Measurements from ENCODE around the gene TCEAL1. TPM values are rescaled to one million over a fixed set of nuclear protein-coding genes. Genes with fewer than 3 reads are reported as not detected.
A peak's percentile ranks its signal among the peaks of the same experiment; 100 is the strongest.

Gene TCEAL1
- polyA plus RNA-seq, 1 donor (not counting 4 experiments of a cell fraction or from before 2014, with no cell fraction given): 21.5 TPM

DNA sequence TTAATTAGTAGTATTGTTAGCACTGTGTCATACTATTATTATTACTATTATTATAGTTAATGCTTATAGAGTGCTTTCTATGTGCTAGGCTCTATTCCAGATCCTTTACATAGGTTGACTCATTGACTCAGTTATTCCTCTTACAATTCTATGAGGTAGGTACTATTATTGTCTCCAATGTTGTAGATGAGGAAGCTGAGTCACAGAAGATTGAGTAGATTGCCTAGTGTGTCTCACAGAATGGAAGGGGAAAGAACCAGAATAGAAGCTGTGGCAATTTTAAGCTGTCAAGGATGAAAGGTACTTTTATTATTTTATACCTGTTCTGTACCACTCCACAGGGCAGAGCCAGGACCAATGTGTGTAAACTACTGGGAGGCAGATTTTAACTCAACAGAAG lies 1.9 kb upstream of the TCEAL1 start:
- H3K36me3 ChIP-seq (ENCODE audit: control insufficient read depth in 2 of 2, extremely low read depth in 1 of 2, insufficient read depth in 2 of 2, low read length in 2 of 2): no peaks in the 10 kb centered on the region
- TF ChIP-seq EZH2 (IDR thresholded peaks at IDR 0.05; ENCODE audit: low read length): no peak
- TF ChIP-seq, protein P1, sequence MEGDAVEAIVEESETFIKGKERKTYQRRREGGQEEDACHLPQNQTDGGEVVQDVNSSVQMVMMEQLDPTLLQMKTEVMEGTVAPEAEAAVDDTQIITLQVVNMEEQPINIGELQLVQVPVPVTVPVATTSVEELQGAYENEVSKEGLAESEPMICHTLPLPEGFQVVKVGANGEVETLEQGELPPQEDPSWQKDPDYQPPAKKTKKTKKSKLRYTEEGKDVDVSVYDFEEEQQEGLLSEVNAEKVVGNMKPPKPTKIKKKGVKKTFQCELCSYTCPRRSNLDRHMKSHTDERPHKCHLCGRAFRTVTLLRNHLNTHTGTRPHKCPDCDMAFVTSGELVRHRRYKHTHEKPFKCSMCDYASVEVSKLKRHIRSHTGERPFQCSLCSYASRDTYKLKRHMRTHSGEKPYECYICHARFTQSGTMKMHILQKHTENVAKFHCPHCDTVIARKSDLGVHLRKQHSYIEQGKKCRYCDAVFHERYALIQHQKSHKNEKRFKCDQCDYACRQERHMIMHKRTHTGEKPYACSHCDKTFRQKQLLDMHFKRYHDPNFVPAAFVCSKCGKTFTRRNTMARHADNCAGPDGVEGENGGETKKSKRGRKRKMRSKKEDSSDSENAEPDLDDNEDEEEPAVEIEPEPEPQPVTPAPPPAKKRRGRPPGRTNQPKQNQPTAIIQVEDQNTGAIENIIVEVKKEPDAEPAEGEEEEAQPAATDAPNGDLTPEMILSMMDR (optimal IDR thresholded peaks at IDR 0.05 in 1 of 3, IDR thresholded peaks at IDR 0.05 in 1 of 3, conservative IDR thresholded peaks at IDR 0.05 in 1 of 3; ENCODE audit: extremely low read depth in 1 of 3, insufficient read depth in 2 of 3, low read length in 3 of 3): no peak
- H3K4me1 ChIP-seq (ENCODE audit: control insufficient read depth, extremely low read depth, insufficient read depth, low read length): peaks cover 18% of the 10 kb centered on the region
- H2AFZ ChIP-seq (ENCODE audit: control insufficient read depth, low read length): no peak overlapping the region
- no peak overlapping the region for H3K4me2 ChIP-seq (ENCODE audit: control insufficient read depth, extremely low read depth, insufficient read depth, low read depth, low read length)
- H3K9me3 ChIP-seq (ENCODE audit: control insufficient read depth, low read depth, low read length): no peaks in the 10 kb centered on the region
- FAIRE-seq (peak; percentile 52), DNase-seq (ENCODE audit: low read depth, low spot score) (peak; percentile 28)
- peaks cover 4% of the 10 kb centered on the region for H3K79me2 ChIP-seq (ENCODE audit: control insufficient read depth, insufficient read depth, low read length)
- no peak overlapping the region for H3K9ac ChIP-seq (ENCODE audit: control insufficient read depth, extremely low read depth, insufficient read depth, low read length)
- H4K20me1 ChIP-seq (ENCODE audit: control insufficient read depth, extremely low read depth, insufficient read depth, low read length): no peaks in the 10 kb centered on the region
- dilution Hi-C loops (cut with MboI; ENCODE audit: extremely low pct_ligation_motif_present, low sequenced_read_pairs): no loop called here
- H3K27me3 ChIP-seq (ENCODE audit: control insufficient read depth, extremely low read depth, insufficient read depth, low read length): no peaks in the 10 kb centered on the region
- no peak overlapping the region for H3K27ac ChIP-seq (ENCODE audit: control insufficient read depth, insufficient read depth, low read length)
- H3K4me3 ChIP-seq (ENCODE audit: control insufficient read depth in 2 of 3, extremely low read depth in 1 of 3, insufficient read depth in 2 of 3, low read depth in 1 of 3, low read length in 3 of 3): no peak overlapping the region
- no peaks in the 10 kb centered on the region for H3K9me1 ChIP-seq (ENCODE audit: control insufficient read depth, extremely low read depth, insufficient read depth, low read length)

DNA sequence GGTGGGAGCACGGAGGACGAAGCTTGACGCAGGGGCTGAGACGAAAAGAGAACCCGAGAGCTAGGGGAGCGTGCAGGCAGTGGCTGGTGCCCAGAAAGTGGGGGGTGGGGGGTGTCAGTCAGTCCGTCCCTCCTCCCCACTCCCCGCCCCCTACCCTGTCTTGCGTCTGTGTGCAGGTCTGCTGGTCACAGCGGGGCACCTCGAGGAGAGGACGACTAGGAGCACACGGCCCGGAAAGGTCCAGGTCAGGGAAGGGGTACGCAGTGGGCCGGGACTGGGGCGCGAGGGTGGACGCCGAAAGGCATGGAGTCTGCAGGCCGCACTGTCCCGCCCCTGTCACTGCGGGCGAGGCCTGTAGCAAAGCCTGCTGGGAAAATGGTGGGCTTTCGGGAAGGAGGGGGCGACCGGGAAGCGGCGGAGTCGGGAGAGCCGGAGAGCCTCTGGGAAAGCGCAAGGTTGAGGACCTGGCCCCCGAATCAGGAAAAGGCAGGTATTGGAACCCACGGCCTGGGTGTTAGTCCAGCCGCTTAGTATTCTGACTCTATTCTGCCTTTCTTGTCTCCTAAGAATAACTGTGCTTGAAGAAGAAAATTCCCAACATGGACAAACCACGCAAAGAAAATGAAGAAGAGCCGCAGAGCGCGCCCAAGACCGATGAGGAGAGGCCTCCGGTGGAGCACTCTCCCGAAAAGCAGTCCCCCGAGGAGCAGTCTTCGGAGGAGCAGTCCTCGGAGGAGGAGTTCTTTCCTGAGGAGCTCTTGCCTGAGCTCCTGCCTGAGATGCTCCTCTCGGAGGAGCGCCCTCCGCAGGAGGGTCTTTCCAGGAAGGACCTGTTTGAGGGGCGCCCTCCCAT lies 769 bp downstream of the TCEAL1 start:
- no peak for FAIRE-seq
- Histone ChIP-seq H3K9me3 (ENCODE audit: control insufficient read depth, low read depth, low read length) (no peaks in the 10 kb centered on the region), H3K4me2 (ENCODE audit: control insufficient read depth, extremely low read depth, insufficient read depth, low read depth, low read length) (peak overlapping the region; percentile 85), H3K27me3 (ENCODE audit: control insufficient read depth, extremely low read depth, insufficient read depth, low read length) (no peaks in the 10 kb centered on the region), H3K36me3 (ENCODE audit: control insufficient read depth in 2 of 2, extremely low read depth in 1 of 2, insufficient read depth in 2 of 2, low read length in 2 of 2) (no peaks in the 10 kb centered on the region), H2AFZ (ENCODE audit: control insufficient read depth, low read length) (peak overlapping the region; percentile 64), H3K27ac (ENCODE audit: control insufficient read depth, insufficient read depth, low read length) (peak overlapping the region; percentile 65), H3K9ac (ENCODE audit: control insufficient read depth, extremely low read depth, insufficient read depth, low read length) (peak overlapping the region; percentile 68), H3K4me3 (ENCODE audit: control insufficient read depth in 2 of 3, extremely low read depth in 1 of 3, insufficient read depth in 2 of 3, low read depth in 1 of 3, low read length in 3 of 3) (peak overlapping the region; percentile 44 to 71 (median 61)), H3K9me1 (ENCODE audit: control insufficient read depth, extremely low read depth, insufficient read depth, low read length) (no peaks in the 10 kb centered on the region), H3K79me2 (ENCODE audit: control insufficient read depth, insufficient read depth, low read length) (peaks cover 4% of the 10 kb centered on the region), H4K20me1 (ENCODE audit: control insufficient read depth, extremely low read depth, insufficient read depth, low read length) (no peaks in the 10 kb centered on the region), H3K4me1 (ENCODE audit: control insufficient read depth, extremely low read depth, insufficient read depth, low read length) (peaks cover 14% of the 10 kb centered on the region)
- no peak for DNase-seq (ENCODE audit: low read depth, low spot score)
- TF ChIP-seq, protein P1 (optimal IDR thresholded peaks at IDR 0.05 in 1 of 3, IDR thresholded peaks at IDR 0.05 in 1 of 3, conservative IDR thresholded peaks at IDR 0.05 in 1 of 3; ENCODE audit: extremely low read depth in 1 of 3, insufficient read depth in 2 of 3, low read length in 3 of 3): peak; percentile 25 to 65 (median 44)
- TF ChIP-seq EZH2 (IDR thresholded peaks at IDR 0.05; ENCODE audit: low read length): no peak
- dilution Hi-C loops (cut with MboI; ENCODE audit: extremely low pct_ligation_motif_present, low sequenced_read_pairs): no loop called here

Data from keratinocyte (primary cell).